ENCODE results near the gene OR2B6.

Gene OR2B6

DNA sequence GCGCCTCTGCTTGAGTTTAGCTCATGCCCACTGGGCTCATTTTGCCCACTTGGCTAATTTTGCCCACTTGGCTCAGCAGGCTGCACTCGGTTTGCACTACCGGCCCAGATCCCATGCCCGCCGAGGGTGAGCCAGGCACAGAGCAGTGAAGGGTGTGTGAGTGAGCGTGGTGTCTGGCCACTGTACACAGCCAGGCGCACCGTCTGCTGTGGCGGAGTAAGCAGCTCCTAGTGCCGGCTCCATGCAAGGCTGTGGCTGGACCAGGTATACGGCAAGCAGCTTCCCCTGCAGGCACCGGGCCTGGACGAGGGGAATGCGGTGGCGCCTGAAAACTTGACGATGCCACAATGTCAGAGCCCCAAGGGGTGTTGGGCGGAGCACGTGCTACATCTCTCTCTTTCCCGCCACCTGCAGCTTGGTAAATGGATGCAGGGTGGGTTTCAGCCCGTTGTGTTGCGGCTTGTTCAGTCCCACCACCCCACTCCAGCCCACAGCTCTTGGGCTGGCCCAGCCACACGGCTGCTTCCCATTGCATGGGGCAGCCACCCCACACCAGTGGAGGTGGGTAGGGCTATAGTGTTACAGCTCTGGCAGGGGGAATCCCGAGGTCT lies 9.9 kb downstream of the OR2B6 start:
- in situ Hi-C loops (cut with MboI; ENCODE audit: low sequenced_read_pairs, unreplicated experiment): no loop called here
- no peak for DNase-seq (ENCODE audit: low spot score)
- TF ChIP-seq, protein P1, sequence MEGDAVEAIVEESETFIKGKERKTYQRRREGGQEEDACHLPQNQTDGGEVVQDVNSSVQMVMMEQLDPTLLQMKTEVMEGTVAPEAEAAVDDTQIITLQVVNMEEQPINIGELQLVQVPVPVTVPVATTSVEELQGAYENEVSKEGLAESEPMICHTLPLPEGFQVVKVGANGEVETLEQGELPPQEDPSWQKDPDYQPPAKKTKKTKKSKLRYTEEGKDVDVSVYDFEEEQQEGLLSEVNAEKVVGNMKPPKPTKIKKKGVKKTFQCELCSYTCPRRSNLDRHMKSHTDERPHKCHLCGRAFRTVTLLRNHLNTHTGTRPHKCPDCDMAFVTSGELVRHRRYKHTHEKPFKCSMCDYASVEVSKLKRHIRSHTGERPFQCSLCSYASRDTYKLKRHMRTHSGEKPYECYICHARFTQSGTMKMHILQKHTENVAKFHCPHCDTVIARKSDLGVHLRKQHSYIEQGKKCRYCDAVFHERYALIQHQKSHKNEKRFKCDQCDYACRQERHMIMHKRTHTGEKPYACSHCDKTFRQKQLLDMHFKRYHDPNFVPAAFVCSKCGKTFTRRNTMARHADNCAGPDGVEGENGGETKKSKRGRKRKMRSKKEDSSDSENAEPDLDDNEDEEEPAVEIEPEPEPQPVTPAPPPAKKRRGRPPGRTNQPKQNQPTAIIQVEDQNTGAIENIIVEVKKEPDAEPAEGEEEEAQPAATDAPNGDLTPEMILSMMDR (IDR thresholded peaks at IDR 0.05; ENCODE audit: borderline replicate concordance, control extremely low read depth, extremely low read depth, insufficient read depth, missing control alignments): no peak

DNA sequence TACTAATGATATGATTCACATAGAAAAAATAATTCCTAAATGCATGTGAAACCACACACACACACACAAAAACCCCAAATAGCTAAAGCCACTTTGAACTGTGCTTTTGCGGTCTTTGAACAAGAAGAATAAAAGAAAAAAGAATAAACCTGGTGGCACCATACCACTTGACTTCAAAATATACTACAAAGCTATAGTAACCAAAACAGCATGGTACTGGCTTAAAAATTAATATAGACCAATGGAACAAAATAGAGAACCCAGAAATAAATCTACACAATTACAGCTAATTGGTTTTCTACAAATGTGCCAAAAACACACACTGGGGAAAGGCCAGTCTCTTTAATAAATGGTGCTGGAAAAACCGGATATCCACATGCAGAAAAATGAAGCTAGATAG lies 13.4 kb downstream of the OR2B6 start:
- in situ Hi-C loops (cut with MboI; ENCODE audit: low sequenced_read_pairs, unreplicated experiment): no loop called here
- DNase-seq (ENCODE audit: low spot score): no peak
- TF ChIP-seq, protein P1 (IDR thresholded peaks at IDR 0.05; ENCODE audit: borderline replicate concordance, control extremely low read depth, extremely low read depth, insufficient read depth, missing control alignments): no peak

DNA sequence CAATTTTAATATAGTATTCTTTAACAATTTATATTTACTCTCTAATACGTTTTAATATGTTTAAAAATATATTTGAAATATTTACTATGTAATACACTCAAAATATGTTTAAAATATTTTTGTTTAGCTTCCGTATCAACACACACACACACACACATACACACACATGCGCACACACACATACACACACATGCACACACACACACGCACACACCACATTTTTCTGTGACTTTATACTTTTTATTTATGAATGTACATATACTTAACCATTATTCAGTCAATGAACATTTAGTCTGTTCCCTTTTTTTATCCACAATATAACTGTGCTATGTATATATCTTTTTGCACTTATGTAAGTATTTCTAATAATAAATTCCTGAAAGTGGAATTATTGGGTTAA lies 15.7 kb downstream of the OR2B6 start:
- DNase-seq (ENCODE audit: low spot score): no peak
- in situ Hi-C loops (cut with MboI; ENCODE audit: low sequenced_read_pairs, unreplicated experiment): no loop called here
- TF ChIP-seq, protein P1 (IDR thresholded peaks at IDR 0.05; ENCODE audit: borderline replicate concordance, control extremely low read depth, extremely low read depth, insufficient read depth, missing control alignments): no peak

DNA sequence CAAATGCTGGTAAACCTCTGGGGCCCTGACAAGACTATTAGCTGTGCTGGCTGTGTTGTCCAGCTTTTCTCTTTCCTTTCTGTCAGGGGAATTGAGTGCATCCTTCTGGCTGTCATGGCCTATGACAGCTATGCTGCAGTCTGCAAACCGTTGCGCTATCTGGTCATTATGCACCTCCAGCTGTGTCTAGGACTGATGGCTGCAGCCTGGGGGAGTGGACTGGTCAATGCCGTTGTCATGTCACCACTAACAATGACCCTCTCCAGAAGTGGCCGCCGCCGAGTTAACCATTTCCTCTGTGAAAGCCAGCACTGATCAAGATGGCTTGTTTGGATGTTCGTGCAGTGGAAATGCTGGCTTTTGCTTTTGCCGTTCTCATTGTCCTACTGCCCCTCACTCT lies 20.3 kb downstream of the OR2B6 start:
- DNase-seq (ENCODE audit: low spot score): no peak
- in situ Hi-C loops (cut with MboI; ENCODE audit: low sequenced_read_pairs, unreplicated experiment): no loop called here
- TF ChIP-seq, protein P1 (IDR thresholded peaks at IDR 0.05; ENCODE audit: borderline replicate concordance, control extremely low read depth, extremely low read depth, insufficient read depth, missing control alignments): no peak

DNA sequence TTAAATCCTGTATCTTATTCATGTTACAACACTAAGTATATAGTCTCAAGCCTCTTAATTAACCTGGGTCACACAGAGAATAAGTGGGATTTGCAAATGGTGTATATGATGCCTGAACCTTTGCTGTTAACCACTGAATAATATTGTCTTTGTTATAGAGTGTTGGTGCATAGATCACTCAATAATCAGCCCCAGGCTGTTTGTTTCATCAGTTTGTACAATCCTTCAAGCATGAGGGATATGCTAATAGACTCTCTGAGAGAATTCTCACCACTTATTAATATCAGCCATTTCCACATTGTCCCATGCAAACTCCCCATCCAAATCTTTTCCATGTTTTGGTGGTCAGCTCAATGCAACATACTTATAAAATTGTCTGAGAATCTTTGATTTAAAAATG lies 21.7 kb downstream of the OR2B6 start:
- TF ChIP-seq, protein P1 (IDR thresholded peaks at IDR 0.05; ENCODE audit: borderline replicate concordance, control extremely low read depth, extremely low read depth, insufficient read depth, missing control alignments): no peak
- in situ Hi-C loops (cut with MboI; ENCODE audit: low sequenced_read_pairs, unreplicated experiment): no loop called here
- DNase-seq (ENCODE audit: low spot score): no peak

DNA sequence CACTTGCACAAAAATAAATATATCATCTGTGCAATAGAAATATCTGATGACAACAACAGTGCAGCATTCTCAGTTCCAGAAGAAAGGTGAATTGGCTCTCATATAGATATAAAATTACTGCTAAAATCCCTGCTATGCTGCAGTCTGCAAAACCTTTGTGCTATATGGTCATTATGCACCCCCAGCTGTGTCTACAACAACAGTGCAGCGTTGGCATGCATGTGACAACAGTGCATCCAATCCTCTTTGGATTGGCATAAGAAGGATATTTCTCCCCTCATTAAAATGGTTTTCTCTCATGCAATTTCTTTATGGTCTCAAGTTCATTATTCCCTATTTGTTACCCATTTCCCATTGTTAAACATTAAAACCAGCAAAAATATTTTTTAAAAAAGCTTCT lies 23.1 kb downstream of the OR2B6 start:
- in situ Hi-C loops (cut with MboI; ENCODE audit: low sequenced_read_pairs, unreplicated experiment): no loop called here
- no peak for DNase-seq (ENCODE audit: low spot score)
- TF ChIP-seq, protein P1 (IDR thresholded peaks at IDR 0.05; ENCODE audit: borderline replicate concordance, control extremely low read depth, extremely low read depth, insufficient read depth, missing control alignments): no peak
